T47D (cell line): ENCODE measurements around the gene EFTUD2.

ENCODE experiments used
- DNase-seq, 2 experiments: peaks; one replicate each; pipeline versions ENCODE4 v3.0.0 to v3.0.0-alpha.2; 2011 to 2012; ENCODE audit warnings: low read depth in 1 of 2, low spot score in 1 of 2
- JUND ChIP-seq: IDR thresholded peaks from 2 replicates; pipeline ENCODE4 v1.6.1; 2012; ENCODE audit warnings: low read depth
- in situ Hi-C: cut with HindIII; loops from 2 replicates; pipeline ENCODE4 v1.10.0; 2016; ENCODE audit warnings: low sequenced_read_pairs, low pct_unique_long_range_greater_than_20kb

The EFTUD2 gene

DNA sequence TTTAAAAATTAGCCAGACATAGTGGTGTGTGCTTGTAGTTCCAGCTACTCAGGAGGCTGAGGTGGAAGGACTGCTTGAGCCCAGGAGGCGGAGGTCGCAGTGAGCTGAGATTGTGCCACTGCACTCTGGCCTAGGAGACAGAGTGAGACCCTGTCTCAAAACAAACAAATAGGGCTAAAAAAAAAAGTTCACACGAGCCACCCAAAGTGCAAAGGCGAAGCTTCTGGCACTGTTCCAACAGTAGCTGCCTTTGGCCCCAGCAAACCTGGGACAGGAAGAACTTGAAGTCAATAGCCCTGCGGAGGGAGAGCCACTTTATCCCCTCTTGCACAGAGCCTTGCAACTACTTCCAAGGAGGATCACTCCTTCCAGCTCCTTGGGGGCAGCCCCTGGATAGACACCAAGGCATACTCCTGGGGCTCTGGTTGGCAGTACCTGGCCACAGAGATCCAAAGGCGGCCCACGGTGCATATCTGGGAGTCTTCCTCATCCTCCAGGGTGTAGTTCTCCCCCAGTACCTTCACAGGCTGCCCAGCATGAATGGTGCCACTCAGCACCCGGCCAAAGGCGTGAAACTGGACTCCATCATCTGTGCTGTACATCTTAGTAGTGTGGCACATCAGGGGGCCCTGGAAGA lies 36.8 kb downstream of the EFTUD2 start:
- in situ Hi-C loops, result no loop called here
- no peak for TF ChIP-seq JUND
- DNase-seq, result no peak

DNA sequence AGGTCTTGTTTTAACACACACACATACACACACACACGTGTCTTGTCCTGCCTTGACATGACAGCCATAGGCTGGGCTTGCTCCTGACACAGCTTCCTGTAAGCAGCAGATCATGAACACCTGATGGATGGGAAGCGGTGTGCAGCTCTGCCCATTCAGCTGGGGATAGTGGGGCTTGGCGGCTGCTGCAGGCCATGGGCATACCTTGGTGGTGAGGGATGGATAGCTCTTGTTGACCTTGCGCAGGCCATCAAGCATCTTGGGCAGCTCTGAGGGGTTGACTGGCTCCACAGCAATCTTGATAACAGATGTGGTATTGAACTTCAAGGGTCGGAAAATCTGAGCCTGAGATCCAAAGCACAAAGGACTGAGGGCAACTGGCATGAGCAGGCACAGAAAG lies 39.5 kb downstream of the EFTUD2 start:
- DNase-seq, result no peak
- no peak for TF ChIP-seq JUND
- in situ Hi-C loops, result no loop called here

DNA sequence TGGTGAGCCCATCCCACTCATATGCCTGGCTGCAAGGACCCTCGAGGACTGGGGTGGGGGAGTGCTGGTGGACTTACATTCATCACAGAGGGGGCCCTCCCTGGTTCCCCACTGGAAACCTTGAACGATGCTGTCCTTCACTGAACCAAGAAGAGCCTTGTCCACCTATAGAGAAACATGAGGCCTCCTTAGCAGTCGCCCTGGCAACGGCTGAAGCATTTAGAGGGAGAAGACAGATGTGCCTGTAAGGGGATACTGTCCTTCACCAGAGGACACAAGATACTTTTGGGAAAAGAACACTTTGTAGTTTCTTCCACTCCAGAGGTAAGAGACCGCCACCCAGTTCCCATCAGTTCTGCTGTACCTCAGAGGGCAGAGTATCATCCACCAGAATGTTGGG lies 45.1 kb downstream of the EFTUD2 start:
- DNase-seq, result no peak
- TF ChIP-seq JUND, result no peak
- in situ Hi-C loops, result no loop called here

DNA sequence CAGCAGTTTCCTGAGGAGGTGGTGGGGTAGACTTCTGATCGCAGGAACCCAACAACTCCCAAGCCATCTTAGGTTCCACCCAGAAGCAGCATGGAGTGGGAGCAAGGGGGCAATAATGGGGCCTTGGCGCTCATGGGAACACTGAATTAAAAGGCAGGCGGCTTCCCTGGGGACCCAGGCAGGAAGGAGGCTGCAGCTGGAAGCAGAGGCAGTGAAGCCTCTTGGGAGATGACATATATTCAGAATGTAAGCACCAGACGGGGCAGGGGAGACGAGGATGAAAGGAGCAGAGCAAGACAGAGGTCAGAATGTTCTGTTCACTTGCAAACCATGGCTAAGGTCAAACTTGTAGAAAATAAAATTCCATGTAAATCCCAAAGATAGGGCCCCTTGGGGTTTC lies 48.6 kb downstream of the EFTUD2 start:
- in situ Hi-C loops, result no loop called here

DNA sequence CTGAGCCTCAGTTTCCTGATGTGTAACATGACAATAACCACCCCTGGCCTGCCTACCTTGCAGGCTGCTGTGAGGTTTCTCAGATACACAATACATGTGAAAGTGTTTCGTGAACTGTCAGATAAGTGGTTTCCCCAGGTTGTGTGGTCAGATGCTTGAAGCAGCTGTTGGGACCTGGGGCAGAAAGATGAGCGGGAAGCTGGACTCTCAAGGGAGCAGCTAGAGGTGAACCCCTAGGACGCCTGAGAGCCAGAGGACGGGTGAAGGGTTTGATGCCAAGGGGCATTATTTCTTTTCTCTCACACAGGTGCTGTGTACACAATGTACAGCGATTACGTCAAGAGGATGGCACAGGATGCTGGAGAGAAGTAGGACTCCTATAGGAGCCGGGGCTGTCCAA lies 49.2 kb downstream of the EFTUD2 start:
- in situ Hi-C loops, result no loop called here
- DNase-seq, result no peak
- no peak for TF ChIP-seq JUND

More for the DNA sequence above, 48.6 kb downstream of the EFTUD2 start:
- no peak for TF ChIP-seq JUND
- no peak for DNase-seq

DNA sequence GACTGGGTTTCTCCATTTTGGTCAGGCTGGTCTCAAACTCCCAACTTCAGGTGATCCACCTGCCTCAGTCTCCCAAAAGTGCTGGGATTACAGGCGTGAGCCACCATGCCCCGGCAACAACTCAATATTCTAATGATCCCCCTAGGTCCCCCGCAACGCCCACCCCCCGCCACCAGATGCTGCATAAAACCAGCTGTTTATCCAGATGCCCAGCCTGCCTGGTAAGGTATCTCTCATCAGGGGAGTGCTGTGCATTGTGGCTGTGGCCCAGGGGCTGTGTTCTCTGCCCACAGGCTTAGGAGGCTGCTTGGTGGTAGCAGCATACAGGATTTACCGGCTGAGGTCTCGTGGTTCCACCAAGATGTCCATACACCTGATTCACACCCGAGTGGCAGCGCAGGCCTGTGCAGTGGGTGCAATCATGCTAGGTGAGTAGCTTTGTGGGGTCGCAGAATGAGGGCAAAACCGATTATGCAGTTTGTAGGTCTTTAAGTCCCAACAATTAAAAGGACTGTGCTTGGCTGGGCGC lies 50.2 kb downstream of the EFTUD2 start:
- no peak for DNase-seq
- no peak for TF ChIP-seq JUND
- in situ Hi-C loops, result no loop called here

DNA sequence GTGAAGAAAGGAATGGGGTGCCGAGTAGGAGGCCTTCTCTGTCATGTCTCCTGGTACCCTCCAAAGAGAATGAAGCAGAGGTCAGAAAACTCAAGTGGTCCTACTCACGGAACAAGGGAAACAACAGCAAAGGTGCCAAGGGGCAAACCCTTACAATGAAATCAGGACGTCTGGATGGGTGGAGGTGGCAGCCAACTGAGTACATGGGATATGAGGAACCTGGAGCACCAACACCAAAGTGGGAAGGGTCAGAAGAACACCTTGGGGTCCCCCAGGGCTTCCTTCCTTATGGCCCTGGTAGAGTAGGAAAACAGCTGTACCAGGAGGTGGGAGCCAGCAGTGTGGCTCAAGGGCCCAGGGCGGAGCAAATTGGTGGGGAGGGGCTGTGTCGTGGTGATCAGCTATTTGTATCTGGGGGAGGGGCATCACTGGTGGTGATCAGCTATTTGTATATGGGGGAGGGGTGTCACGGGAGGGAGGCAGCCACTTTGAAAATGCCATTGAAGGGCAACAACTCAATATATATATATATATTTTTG lies 50.9 kb downstream of the EFTUD2 start:
- in situ Hi-C loops, result no loop called here
- no peak for DNase-seq
- TF ChIP-seq JUND, result no peak

DNA sequence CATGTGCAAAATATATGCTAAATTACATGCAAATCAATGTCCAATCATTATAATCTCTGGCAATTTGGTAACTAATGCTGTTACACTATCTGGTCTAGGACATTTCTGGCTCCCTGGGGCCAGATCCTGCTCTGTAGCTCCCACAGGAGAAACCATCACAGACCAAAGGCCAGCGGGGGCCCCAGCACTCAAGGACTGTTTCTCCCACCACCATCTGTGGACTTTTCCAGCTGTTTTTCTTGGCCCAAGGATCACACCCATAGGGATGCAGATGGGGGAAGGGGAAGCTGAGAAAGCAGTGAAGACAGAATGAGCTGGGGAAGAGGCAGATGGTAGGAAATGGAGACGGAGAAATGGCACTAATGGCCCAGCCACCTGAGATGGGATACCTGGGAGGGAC lies 51.7 kb downstream of the EFTUD2 start, which contains the start of gene HIGD1B:
TSS of gene HIGD1B (plus strand) at position 298 of the 400 bp plus-strand sequence. CDS start 270 bp downstream, outside the sequence.
- TF ChIP-seq JUND, result no peak
- in situ Hi-C loops, result no loop called here
- no peak for DNase-seq

DNA sequence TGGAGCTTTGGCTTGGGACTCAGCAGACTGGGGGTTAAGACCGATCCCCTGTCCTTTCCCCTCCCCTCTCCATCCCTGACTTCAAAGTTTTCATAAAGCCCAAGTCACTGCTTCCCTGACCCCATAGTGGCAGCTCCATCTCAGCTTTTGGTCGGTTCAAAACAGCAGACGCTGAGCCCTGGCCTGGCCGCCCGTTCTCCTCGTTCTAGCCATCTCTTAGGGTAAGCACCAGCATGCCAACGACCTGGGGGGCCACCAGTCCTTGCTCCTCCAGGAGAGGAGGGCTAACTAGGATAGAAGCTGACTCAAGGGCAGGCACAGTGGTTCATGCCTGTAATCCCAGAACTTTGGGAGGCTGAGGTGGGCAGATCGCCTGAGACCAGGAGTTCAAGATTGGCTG lies 53.0 kb downstream of the EFTUD2 start:
- no peak for DNase-seq
- in situ Hi-C loops, result no loop called here
- no peak for TF ChIP-seq JUND

DNA sequence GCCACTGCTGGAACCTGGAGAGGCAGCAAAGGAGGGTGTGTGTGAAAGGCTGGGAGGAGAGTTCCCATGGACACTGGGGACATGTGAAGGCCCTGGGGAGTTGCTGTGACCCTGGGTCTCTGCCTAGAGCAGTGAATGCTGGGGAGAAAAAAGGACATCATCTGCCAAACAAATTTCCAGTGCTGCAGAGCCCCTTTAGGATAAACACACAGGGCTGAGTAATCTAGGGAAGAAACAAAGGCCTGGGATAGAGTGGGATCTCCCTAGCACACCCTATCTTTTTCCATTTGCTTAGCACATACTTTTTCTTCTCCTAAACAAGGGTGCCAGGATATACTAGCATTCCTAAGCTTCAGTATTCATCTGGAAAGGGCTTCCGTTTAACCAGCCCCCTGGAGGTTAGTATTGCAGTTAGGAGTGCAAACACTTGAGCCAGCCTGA lies 54.8 kb downstream of the EFTUD2 start:
- DNase-seq, result no peak
- in situ Hi-C loops, result no loop called here
- TF ChIP-seq JUND, result no peak

DNA sequence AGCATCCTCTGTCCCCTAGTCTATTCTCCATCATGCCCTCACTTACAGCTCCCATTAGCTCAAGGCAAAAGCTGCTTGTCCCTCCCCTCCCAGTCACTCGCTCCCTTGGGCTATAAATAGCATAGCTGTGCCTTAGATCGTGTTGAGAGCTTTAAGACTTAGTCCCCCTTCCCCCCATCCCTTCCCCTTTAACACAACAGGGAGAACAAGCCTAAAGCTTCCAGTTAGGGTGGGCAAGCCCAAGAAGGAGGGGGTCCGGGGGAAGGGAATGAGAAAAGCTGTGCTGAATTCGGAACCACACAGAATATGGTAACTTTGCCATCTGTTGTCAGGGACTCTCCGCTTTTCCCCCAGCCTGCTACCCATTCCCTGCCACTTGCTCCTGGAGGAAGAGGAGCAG lies 56.5 kb downstream of the EFTUD2 start:
- DNase-seq, result no peak
- TF ChIP-seq JUND, result no peak
- in situ Hi-C loops, result no loop called here

DNA sequence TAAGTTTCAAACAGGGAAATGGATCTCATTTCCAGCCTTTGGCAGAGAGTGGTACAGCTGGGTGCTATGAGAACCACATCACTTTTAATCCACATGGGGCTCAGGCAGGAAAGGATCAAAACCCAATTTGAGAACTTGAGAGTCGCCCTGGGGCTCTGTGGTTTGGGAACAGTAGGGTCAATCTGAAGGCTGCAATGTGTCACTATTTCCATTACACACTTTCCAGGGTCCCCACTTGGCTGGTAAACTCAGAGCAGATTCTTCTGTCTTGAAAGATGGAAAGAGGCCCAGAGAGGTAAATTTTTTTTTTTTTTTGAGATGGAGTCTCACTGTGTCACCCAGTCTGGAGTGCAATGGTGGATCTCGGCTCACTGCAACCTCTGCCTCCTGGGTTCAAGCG lies 58.3 kb downstream of the EFTUD2 start:
- no peak for DNase-seq
- in situ Hi-C loops, result no loop called here
- TF ChIP-seq JUND, result no peak

DNA sequence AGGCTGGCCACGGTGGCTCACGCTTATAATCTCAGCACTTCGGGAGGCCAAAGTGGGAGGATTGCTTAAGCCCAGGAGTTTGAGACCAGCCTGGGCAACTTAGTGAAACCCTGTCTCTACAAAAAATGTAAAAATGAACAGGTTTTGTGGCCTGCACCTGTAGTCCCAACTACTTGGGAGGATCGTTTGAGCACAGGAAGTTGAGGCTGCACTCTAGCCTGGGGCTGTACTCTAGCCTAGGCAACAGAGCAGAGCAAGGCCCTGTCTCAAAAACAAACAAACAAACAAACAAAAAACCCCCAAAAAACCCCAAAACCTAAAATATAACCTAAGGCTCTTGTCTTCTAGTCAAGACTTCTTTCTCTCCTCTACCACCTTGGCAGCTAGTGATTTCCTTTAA lies 59.0 kb downstream of the EFTUD2 start:
- TF ChIP-seq JUND, result no peak
- in situ Hi-C loops, result no loop called here
- DNase-seq, result no peak
